CD4-positive, alpha-beta T cell (primary cell): Measurements from ENCODE around the gene MYBPC3. TPM values are rescaled to one million over a fixed set of nuclear protein-coding genes. Genes with fewer than 3 reads are reported as not detected.

Experiments used
- ATAC-seq: fragments of 200-7000 bp; cut with Tn5 transposase; one replicate; pipeline ENCODE4 v1.10.0; 2022; ENCODE audit warnings: mild to moderate bottlenecking; ENCODE audit not compliant: poor library complexity
- CTCF ChIA-PET: fragments of 350-600 bp; sonication (Branson Sonifier 250); formaldehyde crosslinking; loops from one replicate; lab custom pipeline; 2021; ENCODE audit warnings: antibody characterized with exemption, inconsistent platforms; lab: Charles Lee
- POLR2A ChIA-PET: fragments of 350-600 bp; sonication (Branson Sonifier 250); formaldehyde crosslinking; loops from one replicate; lab custom pipeline; 2021; ENCODE audit warnings: antibody characterized with exemption, inconsistent platforms; lab: Charles Lee
- DNase-seq, 14 experiments: peaks; one replicate each; pipeline ENCODE4 v3.0.0-alpha.2; 2013 to 2020; ENCODE audit warnings: mixed read lengths in 2 of 14
- H3K27ac ChIP-seq, 2 donors: one replicate each; pipeline versions ENCODE4 v1.5.1 to v1.7.0; 2013; ENCODE audit warnings: low read length in 2 of 2, low read depth in 1 of 2, mild to moderate bottlenecking in 1 of 2
- H3K27me3 ChIP-seq, 2 experiments: 1 replicate in 1 of 2; 2 replicates in 1 of 2; pipeline versions ENCODE4 v1.6.1 to v1.7.0; 2013; ENCODE audit warnings: low read length in 2 of 2, control low read depth in 1 of 2, mild to moderate bottlenecking in 1 of 2, moderate library complexity in 1 of 2; ENCODE audit not compliant: insufficient read depth in 2 of 2, control insufficient read depth in 1 of 2
- H3K36me3 ChIP-seq: one replicate; pipeline ENCODE4 v1.6.1; 2013; ENCODE audit warnings: low read length, control low read depth; ENCODE audit not compliant: insufficient read depth
- H3K4me1 ChIP-seq: one replicate; pipeline ENCODE4 v1.6.1; 2013; ENCODE audit warnings: low read length, control low read depth; ENCODE audit not compliant: insufficient read depth
- H3K4me3 ChIP-seq: one replicate; pipeline ENCODE4 v1.5.1; 2013; ENCODE audit warnings: mild to moderate bottlenecking, low read length, moderate library complexity
- H3K9me3 ChIP-seq, 2 experiments: 1 replicate in 1 of 2; 2 replicates in 1 of 2; pipeline versions ENCODE4 v1.6.1 to v1.7.0; 2013; ENCODE audit warnings: low read length in 2 of 2, mild to moderate bottlenecking in 2 of 2, control low read depth in 1 of 2, moderate library complexity in 1 of 2; ENCODE audit not compliant: control insufficient read depth in 1 of 2, insufficient read depth in 1 of 2
- H3K27ac Mint-ChIP-seq: one replicate; pipeline ENCODE4 v1.8.0; 2020; ENCODE audit warnings: mixed read lengths
- H3K27me3 Mint-ChIP-seq: one replicate; pipeline ENCODE4 v1.8.0; 2021; ENCODE audit warnings: mixed read lengths
- H3K36me3 Mint-ChIP-seq: one replicate; pipeline ENCODE4 v1.8.0; 2021; ENCODE audit warnings: low read depth, mixed read lengths
- H3K4me1 Mint-ChIP-seq: one replicate; pipeline ENCODE4 v1.8.0; 2021; ENCODE audit warnings: low read depth, mixed read lengths
- H3K4me3 Mint-ChIP-seq: one replicate; pipeline ENCODE4 v1.8.0; 2020; ENCODE audit warnings: mild to moderate bottlenecking, mixed read lengths
- H3K9me3 Mint-ChIP-seq: one replicate; pipeline ENCODE4 v1.8.0; 2020; ENCODE audit warnings: mixed read lengths
- CTCF ChIP-seq: fragments of 200-600 bp; IDR thresholded peaks from one replicate; pipeline ENCODE4 v1.8.0; 2022; ENCODE audit warnings: antibody characterized with exemption, mild to moderate bottlenecking
- intact Hi-C, 2 experiments: fragments of 100-400 bp; cut with DNase I in 1 of 2; cut with micrococcal nuclease in 1 of 2; formaldehyde crosslinking; loops; one replicate each; pipeline versions ENCODE4 v1.15.1 to v1.9.0; 2023 to 2025; cut with DNase I, micrococcal nuclease
- total RNA-seq, 174 experiments: library from RNA in 2 of 174; stranded (reverse) in 2 of 174; gene quantifications; one replicate each; pipeline ENCODE4 v1.2.3 and lab custom pipeline; 2021 to 2026

MYBPC3 gene
- total RNA-seq, 2 experiments from 2014 or later, result not detected

DNA sequence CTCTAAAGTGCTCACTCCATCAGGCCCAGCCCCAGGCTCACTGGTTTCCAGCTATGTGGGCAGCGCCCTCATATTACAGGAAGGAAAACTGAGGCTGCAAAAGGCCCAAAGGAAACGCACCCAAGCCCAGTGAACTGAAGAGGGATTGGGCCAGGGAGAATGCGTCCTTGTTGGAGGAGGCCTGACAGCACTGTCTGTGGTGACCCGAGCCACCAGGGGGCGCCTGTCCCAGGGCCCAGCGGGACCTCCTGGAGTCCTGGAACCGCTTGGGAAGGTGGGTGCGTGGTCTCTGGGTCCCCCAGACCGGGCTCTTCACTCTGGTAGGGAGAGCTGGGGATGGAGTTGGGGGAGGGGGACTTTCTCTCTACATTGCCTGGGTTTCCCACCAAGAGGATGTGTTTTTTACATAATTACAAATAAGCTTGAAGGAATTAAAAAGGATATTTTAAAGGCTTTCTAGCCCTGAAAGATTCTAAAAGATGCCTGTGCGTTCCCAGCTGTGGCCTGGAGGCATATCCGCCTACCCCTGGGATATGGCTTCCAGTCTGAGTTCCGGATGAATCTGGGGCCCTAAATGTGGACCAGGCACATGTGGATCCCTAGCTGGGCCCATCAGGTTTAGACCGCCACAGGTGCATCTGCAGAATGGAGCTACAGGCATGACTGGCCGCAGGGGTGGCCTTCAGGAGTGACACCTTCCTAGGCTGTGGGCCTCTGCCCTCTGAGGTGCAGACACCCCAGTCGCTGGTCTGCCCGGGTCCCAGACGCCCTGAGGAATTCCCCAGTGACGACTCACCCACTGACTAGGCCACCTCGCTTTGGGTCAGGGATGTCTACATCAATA lies 21.6 kb upstream of the MYBPC3 start:
- DNase-seq, result peak; percentile 73 to 93 (median 84)
- Histone ChIP-seq H3K4me1 (peaks cover 13% of the 10 kb centered on the region), H3K27ac (no peak overlapping the region), H3K4me3 (no peak overlapping the region), H3K27me3 (no peaks in the 10 kb centered on the region), H3K36me3 (no peaks in the 10 kb centered on the region), H3K9me3 (no peaks in the 10 kb centered on the region)
- ChIA-PET CTCF (interaction anchor here (0.7 to 6.1 kb wide), 13 partner anchors 10 to 80 kb away, joined by 3 to 43 read pairs (median 4); no protein-coding TSS in a partner anchor), POLR2A (interaction anchor here (0.7 to 1.6 kb wide), 9 partner anchors 18 to 52 kb away, joined by 3 to 12 read pairs (median 5); partner anchors contain the start of genes PSMC3 and SLC39A13)
- peak; percentile 93 for TF ChIP-seq CTCF
- no peaks in the 10 kb centered on the region for H3K9me3 Mint-ChIP-seq
- no peaks in the 10 kb centered on the region for H3K4me1 Mint-ChIP-seq
- no peaks in the 10 kb centered on the region for H3K36me3 Mint-ChIP-seq
- intact Hi-C loops, result loop anchor here (1.0 to 5.0 kb wide), 6 partner anchors 21 to 478 kb away; partner anchors contain the start of gene SLC39A13 (in 2 of the 2)
- peak; percentile 95 for ATAC-seq
- no peak overlapping the region for H3K4me3 Mint-ChIP-seq
- H3K27me3 Mint-ChIP-seq, result no peaks in the 10 kb centered on the region
- no peak overlapping the region for H3K27ac Mint-ChIP-seq

GRCh38 chr11:47372422-47372821 lies 19.9 kb upstream of the MYBPC3 start:
- no peak for TF ChIP-seq CTCF
- peaks cover 10% of the 10 kb centered on the region for H3K4me1 ChIP-seq
- ATAC-seq, result no peak
- H3K27me3 Mint-ChIP-seq, result no peaks in the 10 kb centered on the region
- H3K9me3 ChIP-seq, result no peaks in the 10 kb centered on the region
- no peaks in the 10 kb centered on the region for H3K4me1 Mint-ChIP-seq
- H3K27ac ChIP-seq, result no peak overlapping the region
- H3K27me3 ChIP-seq, result no peaks in the 10 kb centered on the region
- intact Hi-C loops, result loop anchor here in 1 of 2 experiments (5.0 kb wide), 1 partner anchor 480 kb away; no protein-coding TSS in a partner anchor
- ChIA-PET POLR2A (no interaction called here), CTCF (interaction anchor here (1.4 to 6.1 kb wide), 2 partner anchors 30 to 39 kb away, joined by 4 to 43 read pairs; no protein-coding TSS in a partner anchor)
- no peaks in the 10 kb centered on the region for H3K9me3 Mint-ChIP-seq
- H3K36me3 ChIP-seq, result no peaks in the 10 kb centered on the region
- no peak for DNase-seq
- H3K4me3 ChIP-seq, result no peak overlapping the region
- no peak overlapping the region for H3K4me3 Mint-ChIP-seq
- no peak overlapping the region for H3K27ac Mint-ChIP-seq
- no peaks in the 10 kb centered on the region for H3K36me3 Mint-ChIP-seq

DNA sequence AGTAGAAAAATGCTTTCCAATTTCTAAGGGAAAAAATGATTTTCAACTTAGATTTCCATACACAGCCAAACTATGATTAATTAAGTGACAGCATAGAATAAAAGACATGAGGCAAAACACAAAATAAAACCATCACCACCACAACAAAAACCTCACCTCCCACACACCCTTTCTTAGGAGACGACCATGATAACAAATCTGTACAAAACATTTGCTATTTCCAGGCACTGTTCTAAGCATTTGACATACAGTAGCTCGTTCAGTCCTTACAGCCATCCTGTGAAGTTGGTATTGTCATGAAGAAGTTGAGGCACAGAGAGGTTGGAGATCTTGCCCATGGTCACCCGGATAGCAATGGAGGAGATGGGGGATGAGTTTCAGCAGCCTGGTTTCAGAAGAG lies 17.2 kb upstream of the MYBPC3 start:
- no peak for TF ChIP-seq CTCF
- ChIA-PET CTCF (interaction anchor here (6.1 kb wide), 1 partner anchor 42 kb away, joined by 43 read pairs; no protein-coding TSS in a partner anchor), POLR2A (no interaction called here)
- Histone ChIP-seq H3K27ac (no peak overlapping the region), H3K27me3 (no peaks in the 10 kb centered on the region), H3K36me3 (no peaks in the 10 kb centered on the region), H3K9me3 (no peaks in the 10 kb centered on the region), H3K4me1 (peaks cover 10% of the 10 kb centered on the region), H3K4me3 (no peak overlapping the region)
- Mint-ChIP-seq H3K27ac (no peak overlapping the region), H3K9me3 (no peaks in the 10 kb centered on the region), H3K4me1 (no peaks in the 10 kb centered on the region), H3K4me3 (no peak overlapping the region), H3K27me3 (no peaks in the 10 kb centered on the region), H3K36me3 (no peaks in the 10 kb centered on the region)
- intact Hi-C loops, result loop anchor here in 1 of 2 experiments (5.0 kb wide), 1 partner anchor 483 kb away; no protein-coding TSS in a partner anchor
- DNase-seq (no peak), ATAC-seq (no peak)
